Endothelial cell of umbilical vein (primary cell): ENCODE data around the gene CNFN.

Experiments
- CTCF ChIP-seq, 2 donors: IDR thresholded peaks; 1 replicate in 1 of 2; 2 replicates in 1 of 2; pipeline ENCODE4 v1.5.1; 2011; ENCODE audit warnings: low read length in 2 of 2, mild to moderate bottlenecking in 2 of 2, moderate library complexity in 2 of 2, control low read depth in 1 of 2, inconsistent platforms in 1 of 2, low read depth in 1 of 2; ENCODE audit not compliant: insufficient read depth in 1 of 2; ENCODE audit errors: extremely low read depth in 1 of 2
- POLR2A ChIP-seq: IDR thresholded peaks from 2 replicates; pipeline ENCODE4 v1.6.1; 2012; ENCODE audit warnings: low read depth, mild to moderate bottlenecking, control low read depth, low read length

- no peak for TF ChIP-seq CTCF (IDR thresholded peaks at IDR 0.05; ENCODE audit: extremely low read depth in 1 of 2, insufficient read depth in 1 of 2, low read depth in 1 of 2, low read length in 2 of 2)
- TF ChIP-seq POLR2A, result no peak
Measured at GRCh38 chr19:42348211-42348610, 41.9 kb downstream of the CNFN start.
